ENCODE measurements around the gene KIAA1755.
"Not testable (repeated sequence)": the region's sequence is repeated elsewhere in the genome, so short reads cannot be mapped to it uniquely, and the experiment has no call there.

Gene KIAA1755

DNA sequence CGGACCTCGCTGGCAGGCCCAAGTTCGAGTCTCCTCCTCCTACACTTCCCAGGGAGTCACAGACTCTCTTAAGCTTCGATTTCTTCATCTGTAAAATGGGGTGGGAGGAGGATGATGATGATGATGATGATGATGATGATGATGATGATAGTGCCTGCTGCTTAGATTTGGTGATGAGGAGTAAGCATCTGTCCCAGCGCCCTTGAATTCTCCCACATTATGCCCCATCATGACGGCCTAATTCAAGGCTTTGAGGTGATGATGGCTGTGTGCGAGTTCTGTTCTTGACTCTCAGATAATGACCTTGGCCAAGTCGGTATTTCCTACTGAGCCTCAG, 487 bp upstream of the KIAA1755 start:
- no peak for DNase-seq (ENCODE audit: low read depth in 2 of 2)

DNA sequence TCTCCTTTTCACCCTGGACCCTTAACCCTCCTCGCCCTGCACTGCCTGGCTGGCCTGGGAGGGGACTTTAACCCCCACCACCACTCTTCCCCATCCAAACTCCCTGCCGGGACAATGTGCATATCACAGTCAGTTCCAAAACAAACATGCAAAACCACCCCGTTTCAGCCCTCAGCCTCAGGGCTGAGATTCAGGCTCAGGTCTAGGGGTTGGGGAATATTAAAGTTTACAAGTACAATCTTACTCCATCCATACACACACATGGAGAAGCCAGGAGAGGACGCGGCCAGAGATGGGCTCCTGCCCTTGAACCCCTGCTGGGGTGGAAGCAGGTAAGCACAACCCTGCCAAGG, 534 bp downstream of the KIAA1755 start:
- DNase-seq (ENCODE audit: low read depth in 2 of 2) = no peak

DNA sequence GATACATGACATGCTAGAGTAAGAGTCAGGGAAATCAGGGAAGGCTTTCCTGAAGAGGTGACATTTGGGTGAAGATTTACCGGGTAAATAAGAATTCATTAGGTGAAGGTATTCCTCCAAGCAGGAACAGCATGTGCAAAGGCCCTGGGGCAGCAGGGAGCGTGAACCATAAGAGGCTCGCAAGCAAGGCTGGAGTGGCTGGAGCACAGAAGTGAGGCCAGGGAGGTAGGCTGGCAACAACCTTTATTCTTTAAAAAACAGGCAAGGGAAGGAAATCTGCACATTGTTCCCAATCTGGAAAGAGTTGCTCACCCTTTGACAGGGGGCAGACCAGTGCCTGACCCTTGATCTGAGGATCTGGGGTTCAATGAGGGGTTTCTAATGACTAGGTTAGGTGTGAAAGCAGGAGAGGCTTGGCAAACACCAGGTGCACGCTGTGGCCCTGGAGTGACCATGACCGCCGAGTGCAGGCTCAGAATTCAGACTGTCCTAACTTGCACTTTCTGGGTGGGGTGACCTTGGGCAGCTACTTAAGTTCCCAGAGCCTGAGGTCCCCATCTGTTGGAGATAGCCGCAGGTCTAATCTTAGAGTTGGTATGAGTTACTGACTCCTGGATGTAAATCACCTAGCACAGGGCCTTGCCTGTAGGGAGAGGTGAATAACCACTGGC, 1.9 kb downstream of the KIAA1755 start:
- no peak for DNase-seq (ENCODE audit: low read depth in 2 of 2)

DNA sequence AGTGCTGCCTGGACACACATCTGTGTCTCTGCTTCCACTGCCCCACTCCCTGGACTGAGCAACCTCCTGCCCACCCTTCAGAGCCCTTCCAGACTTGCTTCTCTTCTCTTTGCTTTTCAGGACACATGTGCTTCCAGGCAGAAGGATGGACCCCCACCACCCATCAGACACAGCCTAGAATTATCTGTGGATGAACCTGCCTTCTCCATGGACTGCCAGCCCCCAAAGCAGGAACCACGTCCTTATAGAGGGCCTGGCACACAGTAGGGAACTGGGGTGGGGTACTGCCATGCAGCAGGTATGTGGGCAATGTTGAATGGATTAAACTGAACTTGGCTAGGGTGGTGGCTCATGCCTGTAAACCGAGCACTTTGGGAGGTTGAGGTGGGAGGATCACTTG, 3.6 kb downstream of the KIAA1755 start:
- DNase-seq (ENCODE audit: low read depth in 2 of 2) = no peak

DNA sequence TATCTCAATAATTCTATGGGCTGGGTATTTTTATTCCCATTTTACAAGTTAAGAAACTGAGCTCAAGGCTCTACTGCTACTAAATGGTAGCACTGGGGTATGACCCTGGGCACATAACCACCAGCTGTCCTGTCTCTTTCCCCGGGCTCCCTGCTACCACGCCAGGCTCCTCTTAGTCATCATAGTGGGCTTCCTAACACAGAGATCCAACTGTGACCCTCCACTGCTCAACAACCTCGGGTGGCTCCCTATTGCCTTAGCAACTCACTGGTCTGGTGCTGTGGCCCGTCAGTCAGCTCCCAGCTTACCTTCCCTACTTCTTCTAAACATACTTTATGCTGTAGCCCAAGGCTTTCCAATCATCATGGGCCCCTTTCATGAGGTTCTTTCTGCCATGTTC, 4.5 kb downstream of the KIAA1755 start:
- no peak for DNase-seq (ENCODE audit: low read depth in 2 of 2)

DNA sequence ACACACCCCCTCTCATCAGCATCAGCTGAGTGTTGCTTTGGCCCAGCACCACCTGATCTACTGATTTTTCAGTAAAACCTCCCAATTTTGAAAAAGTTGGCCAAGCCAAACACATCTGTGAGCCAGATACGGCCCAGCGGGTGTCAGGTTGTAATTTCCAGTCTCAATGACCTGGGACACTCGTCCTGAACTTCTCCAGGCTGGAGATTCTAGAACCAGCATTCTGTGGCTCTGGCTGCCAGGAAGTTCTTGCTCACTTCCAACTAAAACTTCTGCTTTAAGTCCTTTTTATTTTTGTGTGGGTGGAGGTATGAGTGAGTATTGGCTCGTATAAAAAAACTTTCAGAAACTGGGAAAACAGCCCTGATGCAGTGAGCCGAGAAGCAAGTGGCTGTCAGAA, 5.1 kb downstream of the KIAA1755 start:
- no peak for DNase-seq (ENCODE audit: low read depth in 2 of 2)

DNA sequence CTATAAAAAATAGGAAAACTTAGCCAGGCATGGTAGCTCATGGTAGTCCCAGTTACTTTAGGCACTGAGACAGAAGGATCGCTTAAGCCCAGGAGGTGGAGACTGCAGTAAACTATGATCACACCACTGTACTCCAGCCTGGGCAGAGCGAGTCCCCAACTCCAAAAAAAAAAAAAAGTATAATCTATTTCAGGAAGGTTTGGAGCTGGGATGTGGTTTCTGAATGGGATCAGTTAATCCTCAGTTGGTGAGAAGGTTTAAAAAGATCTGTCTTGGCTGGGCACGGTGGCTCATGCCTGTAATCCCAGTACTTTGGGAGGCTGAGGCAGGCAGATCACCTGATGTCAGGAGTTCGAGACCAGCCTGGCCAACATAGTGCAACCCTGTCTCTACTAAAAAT, 5.9 kb downstream of the KIAA1755 start:
- DNase-seq (ENCODE audit: low read depth in 2 of 2) = not testable (repeated sequence)

DNA sequence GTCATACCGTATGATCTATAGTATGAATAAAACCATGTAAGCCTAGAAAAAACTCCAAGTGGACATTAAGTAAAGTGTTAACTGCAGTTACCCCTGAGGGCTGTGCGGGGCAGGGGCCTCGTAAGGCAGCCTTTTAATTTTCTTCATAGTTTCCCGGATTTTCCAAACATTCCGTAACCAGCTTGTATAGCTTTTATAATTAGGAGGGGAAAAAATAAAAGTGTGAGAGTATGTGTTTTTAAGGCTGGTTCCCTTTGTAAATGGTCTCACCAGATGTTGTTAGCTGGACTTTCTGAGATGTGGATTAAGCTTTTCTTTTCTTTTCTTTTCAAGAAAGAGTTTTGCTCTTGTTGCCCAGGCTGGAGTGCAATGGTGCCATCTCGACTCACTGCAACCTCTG, 7.0 kb downstream of the KIAA1755 start:
- no peak for DNase-seq (ENCODE audit: low read depth in 2 of 2)

DNA sequence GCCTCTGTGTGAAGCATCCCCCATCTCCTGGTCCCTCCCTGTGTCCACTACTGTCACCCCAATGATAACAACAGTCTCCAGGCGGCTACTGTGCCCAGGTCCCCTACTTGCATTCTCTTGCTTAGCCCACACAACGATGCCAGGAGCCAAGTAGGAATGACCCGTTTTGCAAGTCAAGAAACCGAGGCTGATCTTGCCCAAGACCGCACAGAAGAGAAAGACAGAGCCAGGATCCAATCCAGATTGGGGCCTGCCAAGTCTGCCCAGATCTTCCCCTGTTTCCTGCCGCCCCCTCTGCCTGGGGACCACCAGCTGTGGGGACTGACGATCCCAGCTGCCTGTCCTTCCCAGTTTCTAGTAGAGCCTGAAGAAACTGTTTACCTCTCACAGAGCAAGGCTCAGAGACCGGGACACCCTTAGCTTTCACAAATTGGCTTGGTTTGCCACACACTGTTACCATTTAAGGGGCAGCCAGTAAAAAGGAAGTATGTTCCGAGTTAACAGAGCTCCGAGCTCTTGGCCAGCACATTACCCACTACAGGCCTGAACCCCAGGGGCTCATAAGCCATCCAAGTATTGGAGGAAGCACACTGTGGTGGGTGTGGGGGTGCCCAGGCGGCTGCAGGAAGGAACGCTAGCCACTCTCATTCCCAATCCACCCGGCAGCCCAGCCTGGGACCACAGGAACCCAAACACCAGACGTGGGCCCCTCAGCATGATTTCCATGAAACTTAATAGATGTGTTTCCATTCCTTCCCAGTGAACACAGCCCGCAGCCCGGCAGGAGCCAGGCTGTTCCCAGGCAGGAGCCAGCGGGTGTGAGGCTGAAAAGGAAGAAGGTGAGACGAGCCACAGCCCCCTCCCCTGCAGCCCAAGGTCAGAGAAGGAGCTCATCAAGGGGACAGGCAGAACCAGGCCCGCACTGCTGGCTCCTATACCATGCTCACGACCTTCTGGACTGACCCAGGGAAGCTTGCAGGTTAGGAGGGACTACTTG, 7.9 kb downstream of the KIAA1755 start:
- DNase-seq (ENCODE audit: low read depth in 2 of 2) = no peak

DNA sequence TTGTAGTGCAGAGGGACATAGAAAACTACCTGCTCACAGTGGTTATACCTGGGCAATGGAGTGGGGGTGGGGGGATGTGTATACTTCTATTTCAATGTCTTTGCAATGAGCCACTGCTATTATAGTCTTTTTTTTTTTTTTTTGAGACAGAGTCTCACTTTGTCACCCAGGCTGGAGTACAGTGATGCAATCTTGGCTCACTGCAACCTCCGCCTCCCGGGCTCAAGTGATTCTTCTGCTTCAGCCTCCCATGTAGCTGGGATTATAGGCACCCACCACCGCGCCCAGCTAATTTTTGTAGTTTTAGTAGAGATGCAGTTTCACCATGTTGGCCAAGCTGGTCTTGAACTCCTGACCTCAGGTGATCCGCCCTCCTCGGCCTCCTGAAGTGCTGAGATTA, 9.1 kb downstream of the KIAA1755 start:
- not testable (repeated sequence) for DNase-seq (ENCODE audit: low read depth in 2 of 2)

DNA sequence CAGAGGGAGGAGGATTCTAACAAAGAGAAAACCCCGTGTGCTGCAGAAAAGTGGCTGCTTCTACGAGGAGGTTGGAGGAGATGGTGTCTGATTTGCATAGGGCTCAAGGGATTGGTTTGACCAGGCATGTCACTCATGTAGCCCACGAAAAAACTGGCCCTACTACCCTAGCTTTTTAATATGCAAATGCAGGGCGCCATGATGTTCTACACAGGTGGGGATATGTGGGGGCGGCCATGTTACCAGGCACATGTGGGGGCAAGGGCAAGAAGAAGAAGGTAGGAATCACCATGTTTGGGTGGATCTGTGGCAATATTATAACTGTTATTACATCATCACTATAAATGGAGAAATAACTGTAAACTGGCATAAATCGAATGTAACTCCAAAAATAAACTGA, 9.9 kb downstream of the KIAA1755 start:
- DNase-seq (ENCODE audit: low read depth in 2 of 2) = no peak

DNA sequence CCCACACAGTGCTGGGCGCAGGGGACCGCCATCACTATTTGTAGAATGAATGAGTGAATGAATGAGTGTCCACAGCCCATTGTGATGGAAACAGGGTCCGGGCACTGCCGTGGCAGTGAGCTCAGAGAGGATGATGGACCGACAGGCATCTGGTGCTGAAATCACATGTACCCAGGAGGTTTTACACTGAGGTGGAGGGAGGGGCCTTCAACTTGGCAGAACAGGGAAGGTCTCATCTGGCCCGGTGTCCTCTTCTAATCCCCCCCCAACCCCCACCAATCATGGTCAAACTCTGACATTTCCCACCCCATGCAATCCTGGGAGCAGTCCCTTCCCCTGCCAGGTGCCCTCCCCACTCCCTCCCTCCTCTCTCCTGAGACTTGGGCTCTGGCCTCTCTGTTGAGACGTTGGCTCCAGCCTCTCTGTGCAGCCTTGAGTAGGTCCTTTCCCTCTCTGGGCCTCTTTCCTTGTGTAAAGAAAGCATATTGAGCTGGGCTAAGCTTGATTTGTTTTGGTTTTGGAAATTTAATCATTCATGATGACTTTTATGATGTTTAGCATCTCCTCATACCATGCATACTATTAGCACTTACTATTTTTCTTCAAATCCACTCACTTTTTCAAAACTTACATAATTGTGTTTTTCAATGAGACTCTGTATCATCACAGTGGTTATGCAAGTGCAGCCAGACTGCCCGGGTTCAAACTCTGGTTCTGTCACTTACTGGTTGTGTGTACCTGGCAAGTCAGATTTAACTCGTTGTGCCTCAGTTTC, 10.8 kb downstream of the KIAA1755 start:
- no peak for DNase-seq (ENCODE audit: low read depth in 2 of 2)

DNA sequence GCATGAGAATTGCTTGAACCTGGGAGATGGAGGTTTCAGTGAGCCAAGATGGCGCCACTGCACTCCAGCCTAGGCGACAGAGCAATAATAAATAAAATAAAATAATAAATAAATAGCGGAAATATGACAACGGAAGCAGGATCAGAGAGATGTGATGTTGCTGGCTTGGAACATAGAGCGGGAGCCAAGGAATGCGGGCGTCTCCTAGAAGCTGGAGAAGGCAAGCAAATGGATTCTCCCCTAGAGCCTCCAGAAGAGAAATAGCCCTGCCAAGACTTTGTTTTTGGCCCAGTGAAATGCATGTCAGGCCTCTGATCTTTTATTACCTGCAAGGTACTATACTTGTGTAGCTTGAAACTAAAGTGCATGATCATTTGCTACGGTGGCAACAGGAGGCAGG, 12.4 kb downstream of the KIAA1755 start:
- DNase-seq (ENCODE audit: low read depth in 2 of 2) = no peak

DNA sequence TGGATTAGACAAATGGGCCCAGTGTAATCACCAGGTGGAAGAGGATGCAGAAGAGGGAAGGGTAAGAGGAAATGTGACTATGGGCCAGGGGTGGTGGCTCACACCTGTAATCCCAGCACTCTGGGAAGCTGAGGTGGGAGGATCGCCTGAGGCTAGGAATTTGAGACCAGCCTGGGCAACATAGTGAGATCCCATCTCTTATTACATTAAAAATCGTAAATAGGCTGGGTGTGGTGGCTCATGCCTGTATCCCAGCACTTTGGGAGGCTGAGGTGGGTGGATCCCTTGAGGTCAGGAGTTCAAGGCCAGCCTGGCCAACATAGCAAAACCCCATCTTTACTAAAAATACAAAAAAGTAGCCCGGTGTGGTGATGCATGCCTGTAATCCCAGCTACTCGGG, 12.8 kb downstream of the KIAA1755 start:
- DNase-seq (ENCODE audit: low read depth in 2 of 2) = not testable (repeated sequence)

DNA sequence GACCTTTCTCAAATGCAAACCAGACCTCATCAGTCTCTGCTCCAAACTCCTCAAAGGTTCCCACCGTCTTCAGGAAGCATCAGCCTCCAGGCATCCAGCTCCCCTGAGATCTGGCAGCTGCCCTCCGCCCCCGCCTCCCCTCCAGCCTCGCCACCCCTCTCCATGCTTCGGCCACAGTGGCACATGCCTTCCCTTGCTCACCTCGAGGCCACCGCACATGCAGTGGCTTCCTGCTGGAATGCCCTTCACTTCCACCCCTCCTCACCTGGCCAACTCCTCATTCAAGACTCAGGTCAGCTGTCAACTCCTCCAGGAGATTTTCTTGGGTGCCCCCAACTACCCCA, 13.4 kb downstream of the KIAA1755 start:
- no peak for DNase-seq (ENCODE audit: low read depth in 2 of 2)

DNA sequence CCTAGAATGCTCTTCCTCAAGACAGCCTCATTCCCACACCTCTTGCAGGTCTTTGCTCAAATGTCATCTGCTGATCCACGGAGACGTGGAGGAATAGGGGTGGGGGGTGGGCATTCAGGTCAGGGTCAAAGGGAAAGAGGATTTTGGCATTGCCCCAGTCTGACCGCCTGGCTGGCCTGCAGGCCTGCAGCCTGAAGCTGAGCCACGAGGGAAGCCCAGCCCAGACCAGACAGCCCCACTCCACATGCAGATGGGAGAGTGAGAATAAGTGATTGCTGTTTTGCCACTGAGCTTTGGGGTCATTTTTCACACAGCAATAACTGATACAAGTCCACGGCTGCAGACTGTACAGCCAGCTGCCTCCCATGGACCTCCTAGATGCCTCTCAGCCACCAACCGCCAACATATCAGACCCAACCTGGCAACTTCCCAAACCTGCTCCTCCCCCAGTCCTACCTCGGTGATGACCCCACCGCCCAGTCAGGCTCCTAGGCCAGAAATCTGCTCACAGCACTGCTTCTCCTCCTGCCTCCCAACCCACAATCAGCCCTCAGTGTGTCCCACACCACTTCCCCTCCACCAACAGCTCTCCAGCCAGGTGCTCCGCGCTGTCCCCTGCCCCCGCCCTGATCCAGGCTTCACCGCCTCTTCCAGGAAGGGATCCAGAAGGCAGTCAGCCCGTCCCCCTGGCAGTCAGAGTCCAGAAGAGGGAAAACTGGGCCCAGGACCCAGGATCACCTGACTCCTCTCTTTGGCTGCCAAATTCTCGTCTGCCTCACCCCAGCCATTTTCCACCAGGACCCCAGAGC, 14.0 kb downstream of the KIAA1755 start:
- no peak for DNase-seq (ENCODE audit: low read depth in 2 of 2)

DNA sequence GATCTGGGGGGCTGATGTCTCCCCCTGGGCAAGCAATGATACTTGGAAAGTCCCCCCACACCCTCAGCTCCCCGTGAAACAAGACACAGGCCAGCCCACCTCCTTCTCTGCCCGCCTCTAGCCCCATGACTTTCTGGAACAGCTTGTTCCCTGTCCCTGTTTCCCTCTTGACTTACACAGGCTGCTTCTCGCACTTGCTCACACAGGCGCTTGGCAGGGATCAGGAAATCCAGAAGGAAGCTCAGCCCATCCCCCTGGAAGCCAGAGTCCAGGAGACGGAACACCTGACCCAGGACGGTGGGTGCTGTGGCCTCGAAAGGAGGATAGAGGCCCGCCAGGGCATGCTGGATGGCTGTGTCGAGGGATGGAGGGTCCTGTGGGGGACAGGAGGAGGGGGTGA, 14.8 kb downstream of the KIAA1755 start:
- DNase-seq (ENCODE audit: low read depth in 2 of 2) = no peak

DNA sequence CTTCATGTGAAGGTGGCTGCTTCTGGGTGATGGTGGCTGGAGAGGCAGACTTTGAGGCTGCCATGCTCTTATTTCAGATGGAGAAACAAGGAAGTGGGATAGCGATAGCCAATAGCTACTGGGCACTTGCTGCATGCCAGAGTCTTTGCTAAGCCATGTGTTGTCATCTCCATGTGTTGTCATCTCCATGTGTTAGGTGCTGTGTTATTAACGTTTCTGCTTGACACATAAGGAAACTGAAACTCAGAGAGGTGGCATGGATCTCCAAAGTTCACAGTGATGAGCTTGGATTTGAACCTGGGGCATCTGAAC, 16.9 kb downstream of the KIAA1755 start:
- no peak for DNase-seq (ENCODE audit: low read depth in 2 of 2)

DNA sequence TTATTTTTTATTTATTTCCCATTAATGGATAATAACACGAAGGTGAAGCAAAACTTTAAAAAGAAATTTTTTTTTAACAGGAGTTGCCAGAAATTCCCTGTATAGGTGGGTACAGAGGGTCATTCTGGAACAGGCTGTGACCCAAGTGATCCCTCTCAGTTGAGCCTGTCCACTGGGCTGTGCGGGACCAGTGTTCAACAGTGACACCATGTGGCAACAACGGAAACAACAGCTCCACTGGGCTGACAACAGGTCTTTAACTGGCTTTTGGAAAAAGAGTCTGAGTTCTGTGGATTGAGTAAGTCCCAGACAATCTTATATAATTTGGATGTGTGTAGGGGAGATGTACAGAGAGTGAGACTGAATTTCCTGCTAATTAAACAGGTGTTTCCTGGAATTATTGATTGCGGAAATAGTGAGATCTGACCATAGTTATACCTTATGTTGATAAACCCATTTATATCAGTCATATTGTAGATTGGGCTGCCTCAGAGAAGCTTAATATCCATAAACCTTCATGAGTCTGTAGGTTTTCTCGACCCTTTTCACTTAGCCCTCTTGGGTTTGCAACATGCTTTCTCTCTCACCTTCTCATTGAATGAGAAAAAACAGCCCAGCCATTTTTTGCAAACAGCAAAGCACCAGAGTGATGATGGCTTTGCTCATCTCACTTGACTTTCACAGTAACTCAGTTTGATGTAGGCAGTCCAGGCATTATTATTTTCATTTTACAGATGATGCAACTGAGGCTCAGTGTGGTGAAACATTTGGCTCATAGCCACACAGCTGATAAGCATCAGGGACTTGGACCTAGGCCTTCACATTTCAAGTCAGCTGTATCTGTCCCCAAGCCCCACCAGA, 17.5 kb downstream of the KIAA1755 start:
- DNase-seq (ENCODE audit: low read depth in 2 of 2) = no peak

DNA sequence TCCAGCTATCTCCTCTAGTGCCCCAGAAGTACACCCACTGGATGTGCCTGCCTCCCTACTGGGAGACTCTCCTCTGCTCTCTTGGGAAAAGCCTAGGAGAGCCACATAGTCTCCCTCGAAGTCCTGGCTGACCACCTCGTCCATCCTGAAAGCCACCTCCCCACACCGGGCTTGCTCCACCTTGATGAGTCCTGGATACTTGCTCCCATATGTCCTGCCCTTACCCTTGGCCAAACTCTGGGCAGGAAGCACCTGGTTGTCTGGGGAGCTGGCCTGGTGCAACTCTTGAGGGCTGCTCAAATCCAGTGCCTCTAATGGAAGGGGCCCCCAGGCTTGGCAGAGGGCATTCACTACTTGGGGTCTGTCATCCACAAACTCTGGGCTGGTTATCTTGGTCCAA, 19.3 kb downstream of the KIAA1755 start:
- no peak for DNase-seq (ENCODE audit: low read depth in 2 of 2)

DNA sequence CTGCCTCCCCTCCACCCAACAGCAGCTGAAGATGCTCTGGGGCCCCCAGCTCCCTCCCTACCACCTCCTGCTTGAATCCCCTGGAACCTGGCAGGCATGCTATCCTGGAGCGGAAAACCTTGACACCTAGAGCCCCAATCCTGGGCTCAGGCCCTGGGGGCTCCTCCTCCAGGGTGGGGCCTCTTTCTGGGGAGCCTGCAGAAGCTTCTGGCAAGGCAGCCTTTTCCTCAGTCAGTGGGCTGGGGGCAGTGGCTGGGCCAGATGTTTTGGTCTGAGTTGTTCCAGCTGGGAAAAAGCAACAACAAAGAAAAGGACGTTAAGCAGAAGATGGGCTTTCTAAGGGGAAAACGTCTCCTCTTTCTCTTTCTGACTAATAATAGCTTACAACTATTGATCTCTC, 21.1 kb downstream of the KIAA1755 start:
- DNase-seq (ENCODE audit: low read depth in 2 of 2) = no peak

Measured in stimulated activated CD8-positive, alpha-beta memory T cell treated with anti-CD3 and anti-CD28 coated beads, Interleukin-7, amount 100 ng/mL, for 1 hour (primary cell).